ENCODE measurements around the gene SUGP1. TPM values are rescaled to one million over a fixed set of nuclear protein-coding genes. Genes with fewer than 3 reads are reported as not detected.

The SUGP1 gene
- total and polyA plus RNA-seq, 3 donors from 2014 or later, result 87.4 to 98.8 (median 89.8) TPM

- DNase-seq, result no peak
- 80 to 93% methylated on average over 2 to 20 of the region's 20 CpGs for WGBS, 2 donors
- no peak overlapping the region for H3K4me3 ChIP-seq
- TF ChIP-seq POLR2A (IDR thresholded peaks at IDR 0.05) (no peak), CTCF (IDR thresholded peaks at IDR 0.05) (no peak)
- no peaks in the 10 kb centered on the region for H3K36me3 ChIP-seq (ENCODE audit: low read depth, missing control alignments)
- H3K4me1 ChIP-seq, result no peaks in the 10 kb centered on the region
- no peaks in the 10 kb centered on the region for H3K27me3 ChIP-seq
- no peaks in the 10 kb centered on the region for H3K9me3 ChIP-seq
- H3K27ac ChIP-seq, result no peak overlapping the region
- intact Hi-C loops (cut with DNase I; ENCODE audit: low total_unique reads), result no loop called here
Observed at GRCh38 chr19:19276851-19277250, 43.5 kb downstream of the SUGP1 start.

GRCh38 chr19:19276386-19276785, 43.9 kb downstream of the SUGP1 start:
- Histone ChIP-seq H3K27me3 (no peaks in the 10 kb centered on the region), H3K4me3 (no peak overlapping the region), H3K4me1 (no peaks in the 10 kb centered on the region), H3K36me3 (ENCODE audit: low read depth, missing control alignments) (no peaks in the 10 kb centered on the region), H3K9me3 (no peaks in the 10 kb centered on the region), H3K27ac (no peak overlapping the region)
- intact Hi-C loops (cut with DNase I; ENCODE audit: low total_unique reads), result no loop called here
- DNase-seq, result no peak
- TF ChIP-seq POLR2A (IDR thresholded peaks at IDR 0.05), result no peak
- TF ChIP-seq CTCF (IDR thresholded peaks at IDR 0.05), result no peak
- WGBS, 2 donors, result 83 to 85% methylated on average over 12 of the region's 12 CpGs

- Histone ChIP-seq H3K36me3 (ENCODE audit: low read depth, missing control alignments) (no peaks in the 10 kb centered on the region), H3K9me3 (no peaks in the 10 kb centered on the region)
Observed at GRCh38 chr19:19274716-19275565, 45.4 kb downstream of the SUGP1 start.

GRCh38 chr19:19274146-19274545, 46.2 kb downstream of the SUGP1 start:
- Histone ChIP-seq H3K27me3 (no peaks in the 10 kb centered on the region), H3K4me1 (no peaks in the 10 kb centered on the region), H3K4me3 (no peak overlapping the region), H3K9me3 (no peaks in the 10 kb centered on the region), H3K36me3 (ENCODE audit: low read depth, missing control alignments) (no peaks in the 10 kb centered on the region), H3K27ac (no peak overlapping the region)
- 70 to 84% methylated on average over 8 of the region's 8 CpGs for whole genome bisulfite sequencing, 2 donors
- DNase-seq, result no peak
- intact Hi-C loops (cut with DNase I; ENCODE audit: low total_unique reads), result no loop called here
- TF ChIP-seq POLR2A (IDR thresholded peaks at IDR 0.05) (no peak), CTCF (IDR thresholded peaks at IDR 0.05) (no peak)

More at GRCh38 chr19:19274716-19275565, 45.4 kb downstream of the SUGP1 start:
- intact Hi-C loops (cut with DNase I; ENCODE audit: low total_unique reads), result no loop called here
- Histone ChIP-seq H3K4me1 (no peaks in the 10 kb centered on the region), H3K27me3 (no peaks in the 10 kb centered on the region), H3K4me3 (no peak overlapping the region), H3K27ac (no peak overlapping the region)
- no peak for DNase-seq
- 75 to 76% methylated on average over 3 to 9 of the region's 9 CpGs for whole genome bisulfite sequencing, 2 donors
- TF ChIP-seq POLR2A (IDR thresholded peaks at IDR 0.05) (no peak), CTCF (IDR thresholded peaks at IDR 0.05) (no peak)

All from testis (tissue), 3 donors.